HepG2 (cell line): Measurements from ENCODE around the gene RAD54L. TPM values are rescaled to one million over a fixed set of nuclear protein-coding genes. Genes with fewer than 3 reads are reported as not detected.
A peak's percentile ranks its signal among the peaks of the same experiment; 100 is the strongest.

Experiments
- ARNTL ChIP-seq: sonication (generic); formaldehyde crosslinking; IDR thresholded peaks from 2 replicates; pipeline ENCODE4 v1.4.0; 2020; ENCODE audit warnings: mild to moderate bottlenecking, missing genetic modification reagents
- ATF7 ChIP-seq, 2 experiments: fragments of 450-650 bp in 1 of 2; sonication (generic) in 1 of 2; formaldehyde crosslinking in 1 of 2; IDR thresholded peaks; 2 replicates each; pipeline versions ENCODE4 v1.4.0 to v1.6.1; 2016 to 2020; ENCODE audit warnings: antibody characterized with exemption in 1 of 2, mild to moderate bottlenecking in 1 of 2, missing genetic modification reagents in 1 of 2
- CBX2 ChIP-seq, 2 experiments: fragments of 200-600 bp in 1 of 2; sonication (generic); formaldehyde crosslinking in 1 of 2; IDR thresholded peaks; 2 replicates each; pipeline versions ENCODE4 v1.7.0 to v1.8.1; 2018 to 2022; ENCODE audit warnings: low read depth in 2 of 2, low read length in 1 of 2, mild to moderate bottlenecking in 1 of 2, missing genetic modification reagents in 1 of 2
- FOXK2 ChIP-seq: fragments of 450-650 bp; IDR thresholded peaks from 2 replicates; pipeline ENCODE4 v1.6.1; 2016
- HDAC6 ChIP-seq: fragments of 200-600 bp; sonication (generic); IDR thresholded peaks from 2 replicates; pipeline ENCODE4 v1.7.0; 2017; ENCODE audit warnings: mild to moderate bottlenecking, antibody characterized with exemption, low read length, low read depth
- IKZF1 ChIP-seq: fragments of 450-650 bp; IDR thresholded peaks from 2 replicates; pipeline ENCODE4 v1.7.1; 2016
- KDM5B ChIP-seq: sonication (generic); formaldehyde crosslinking; IDR thresholded peaks from 2 replicates; pipeline ENCODE4 v1.4.0; 2020; ENCODE audit warnings: missing genetic modification reagents, mild to moderate bottlenecking, borderline replicate concordance
- MIER3 ChIP-seq: IDR thresholded peaks from 2 replicates; pipeline ENCODE4 v1.6.1; 2016; ENCODE audit warnings: missing compliant biosample characterization, borderline replicate concordance
- NBN ChIP-seq: fragments of 450-650 bp; conservative IDR thresholded peaks from 2 replicates; pipeline ENCODE4 v1.6.1; 2017
- NCOR1 ChIP-seq: fragments of 200-600 bp; sonication (generic); IDR thresholded peaks from 2 replicates; pipeline ENCODE4 v1.7.0; 2017; ENCODE audit warnings: antibody characterized with exemption, low read length, borderline replicate concordance
- NFE2L2 ChIP-seq: fragments of 150-350 bp; IDR thresholded peaks from 2 replicates; pipeline ENCODE4 v1.6.1; 2014; ENCODE audit warnings: low read length
- NONO ChIP-seq, 2 experiments: fragments of 450-650 bp in 1 of 2; sonication (generic) in 1 of 2; formaldehyde crosslinking in 1 of 2; IDR thresholded peaks in 1 of 2; conservative IDR thresholded peaks in 1 of 2; 2 replicates each; pipeline versions ENCODE4 v1.6.1 to v1.8.0; 2017 to 2022; ENCODE audit warnings: mild to moderate bottlenecking in 1 of 2, missing genetic modification reagents in 1 of 2, moderate library complexity in 1 of 2
- RBM22 ChIP-seq: fragments of 200-400 bp; formaldehyde crosslinking; optimal IDR thresholded peaks from 2 replicates; pipeline ENCODE3; 2017; ENCODE audit warnings: mild to moderate bottlenecking, low read length, moderate library complexity
- SAFB2 ChIP-seq: sonication (generic); formaldehyde crosslinking; IDR thresholded peaks from 2 replicates; pipeline ENCODE4 v1.5.1; 2020; ENCODE audit warnings: missing genetic modification reagents, low read depth, mild to moderate bottlenecking, borderline replicate concordance
- SAP130 ChIP-seq: IDR thresholded peaks from 2 replicates; pipeline ENCODE4 v1.6.1; 2016; ENCODE audit warnings: low read depth
- SIX1 ChIP-seq: sonication (generic); formaldehyde crosslinking; IDR thresholded peaks from 2 replicates; pipeline ENCODE4 v1.4.0; 2020; ENCODE audit warnings: missing genetic modification reagents, borderline replicate concordance
- TBX2 ChIP-seq: sonication (generic); formaldehyde crosslinking; IDR thresholded peaks from 2 replicates; pipeline ENCODE4 v1.5.0; 2020; ENCODE audit warnings: missing genetic modification reagents, mild to moderate bottlenecking, borderline replicate concordance
- TEAD3 ChIP-seq: optimal IDR thresholded peaks from 2 replicates; pipeline ENCODE3; 2016; ENCODE audit warnings: borderline replicate concordance
- ZNF451 ChIP-seq: sonication (generic); formaldehyde crosslinking; IDR thresholded peaks from 2 replicates; pipeline ENCODE4 v1.5.0; 2020; ENCODE audit warnings: mild to moderate bottlenecking, missing genetic modification reagents
- ZNF468 ChIP-seq: sonication (generic); formaldehyde crosslinking; IDR thresholded peaks from 2 replicates; pipeline ENCODE4 v1.8.0; 2022; ENCODE audit warnings: mild to moderate bottlenecking, moderate library complexity, missing genetic modification reagents
- ZNF83 ChIP-seq: sonication (generic); formaldehyde crosslinking; IDR thresholded peaks from 2 replicates; pipeline ENCODE4 v1.4.0; 2020; ENCODE audit warnings: missing genetic modification reagents, mild to moderate bottlenecking, borderline replicate concordance
- ZNF878 ChIP-seq: sonication (generic); formaldehyde crosslinking; IDR thresholded peaks from 2 replicates; pipeline ENCODE4 v1.8.1; 2023; ENCODE audit warnings: mild to moderate bottlenecking, missing genetic modification reagents, moderate library complexity
- polyA plus RNA-seq, 8 experiments: library from polyadenylated mRNA; depleted of rRNA in 3 of 8; stranded (reverse) in 7 of 8; unstranded in 1 of 8; fragments of >200 nt; fragmentation: Illumina TruSeq in 4 of 8; extraction: Trizol in 4 of 8; gene quantifications; 2 replicates each; pipeline versions ENCODE4 v1.2.1 to v1.2.3, GENCODE V29; 2011 to 2016; ENCODE audit warnings: low read depth in 4 of 8, missing spikeins in 1 of 8, mixed read lengths in 1 of 8; ENCODE audit not compliant: insufficient read depth in 1 of 8
- total RNA-seq, 5 experiments: library from RNA; depleted of rRNA; stranded (reverse); fragments of >200 nt; fragmentation: Illumina TruSeq; extraction: Trizol; gene quantifications; 2 replicates each; pipeline ENCODE4 v1.2.3, GENCODE V29; 2016; ENCODE audit warnings: low read depth in 1 of 5
- TF ChIP-seq, protein P1 (sequence below): sonication (generic); formaldehyde crosslinking; IDR thresholded peaks from 2 replicates; pipeline ENCODE4 v1.5.1; 2020; ENCODE audit warnings: mild to moderate bottlenecking, missing genetic modification reagents, moderate library complexity
- TF ChIP-seq, protein P2 (sequence below): sonication (generic); formaldehyde crosslinking; IDR thresholded peaks from 2 replicates; pipeline ENCODE4 v1.4.0; 2020; ENCODE audit warnings: missing genetic modification reagents

The RAD54L gene
- total and polyA plus RNA-seq, 2 of the 13 experiments (the other 11 are each of a cell fraction or from before 2014, with no cell fraction given): 10.2 to 30.0 TPM

- no peak for TF ChIP-seq ZNF468
- TF ChIP-seq CBX2 (IDR thresholded peaks at IDR 0.05; ENCODE audit: low read depth, low read length): no peak
- no peak for TF ChIP-seq CBX2 (CRISPR knock-in tag; IDR thresholded peaks at IDR 0.05; ENCODE audit: low read depth)
- peak; percentile 84 for TF ChIP-seq ATF7 (IDR thresholded peaks at IDR 0.05)
- TF ChIP-seq ATF7 (CRISPR knock-in tag; IDR thresholded peaks at IDR 0.05): peak; percentile 23; the same call in 1 of the 2 replicates
- TF ChIP-seq ZNF451 (CRISPR knock-in tag): peak; percentile 27; the same call in 1 of the 2 replicates
- no peak; the same call in 1 of the 2 replicates for TF ChIP-seq NCOR1
- TF ChIP-seq NBN: no peak
- peak; percentile 91 for TF ChIP-seq SAP130 (CRISPR knock-in tag)
- no peak for TF ChIP-seq TEAD3 (CRISPR knock-in tag)
- 0 out of 2 replicates have a peak, but pooled peaks have one; percentile 20 for TF ChIP-seq MIER3
- no peak for TF ChIP-seq SIX1 (CRISPR knock-in tag)
- no peak for TF ChIP-seq NONO (IDR thresholded peaks at IDR 0.05)
- peak; percentile 34; the same call in 1 of the 2 replicates for TF ChIP-seq NONO (CRISPR knock-in tag; conservative IDR thresholded peaks at IDR 0.05)
- TF ChIP-seq ARNTL (CRISPR knock-in tag): no peak
- TF ChIP-seq IKZF1: no peak
- TF ChIP-seq ZNF878 (CRISPR knock-in tag): no peak
- peak; percentile 99 for TF ChIP-seq FOXK2
- TF ChIP-seq SAFB2 (CRISPR knock-in tag): peak; percentile 47; the same call in 1 of the 2 replicates
- TF ChIP-seq, protein P1, sequence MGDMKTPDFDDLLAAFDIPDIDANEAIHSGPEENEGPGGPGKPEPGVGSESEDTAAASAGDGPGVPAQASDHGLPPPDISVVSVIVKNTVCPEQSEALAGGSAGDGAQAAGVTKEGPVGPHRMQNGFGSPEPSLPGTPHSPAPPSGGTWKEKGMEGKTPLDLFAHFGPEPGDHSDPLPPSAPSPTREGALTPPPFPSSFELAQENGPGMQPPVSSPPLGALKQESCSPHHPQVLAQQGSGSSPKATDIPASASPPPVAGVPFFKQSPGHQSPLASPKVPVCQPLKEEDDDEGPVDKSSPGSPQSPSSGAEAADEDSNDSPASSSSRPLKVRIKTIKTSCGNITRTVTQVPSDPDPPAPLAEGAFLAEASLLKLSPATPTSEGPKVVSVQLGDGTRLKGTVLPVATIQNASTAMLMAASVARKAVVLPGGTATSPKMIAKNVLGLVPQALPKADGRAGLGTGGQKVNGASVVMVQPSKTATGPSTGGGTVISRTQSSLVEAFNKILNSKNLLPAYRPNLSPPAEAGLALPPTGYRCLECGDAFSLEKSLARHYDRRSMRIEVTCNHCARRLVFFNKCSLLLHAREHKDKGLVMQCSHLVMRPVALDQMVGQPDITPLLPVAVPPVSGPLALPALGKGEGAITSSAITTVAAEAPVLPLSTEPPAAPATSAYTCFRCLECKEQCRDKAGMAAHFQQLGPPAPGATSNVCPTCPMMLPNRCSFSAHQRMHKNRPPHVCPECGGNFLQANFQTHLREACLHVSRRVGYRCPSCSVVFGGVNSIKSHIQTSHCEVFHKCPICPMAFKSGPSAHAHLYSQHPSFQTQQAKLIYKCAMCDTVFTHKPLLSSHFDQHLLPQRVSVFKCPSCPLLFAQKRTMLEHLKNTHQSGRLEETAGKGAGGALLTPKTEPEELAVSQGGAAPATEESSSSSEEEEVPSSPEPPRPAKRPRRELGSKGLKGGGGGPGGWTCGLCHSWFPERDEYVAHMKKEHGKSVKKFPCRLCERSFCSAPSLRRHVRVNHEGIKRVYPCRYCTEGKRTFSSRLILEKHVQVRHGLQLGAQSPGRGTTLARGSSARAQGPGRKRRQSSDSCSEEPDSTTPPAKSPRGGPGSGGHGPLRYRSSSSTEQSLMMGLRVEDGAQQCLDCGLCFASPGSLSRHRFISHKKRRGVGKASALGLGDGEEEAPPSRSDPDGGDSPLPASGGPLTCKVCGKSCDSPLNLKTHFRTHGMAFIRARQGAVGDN: peak; percentile 46
- no peak for TF ChIP-seq NFE2L2
- no peak for TF ChIP-seq HDAC6
- TF ChIP-seq, protein P2, sequence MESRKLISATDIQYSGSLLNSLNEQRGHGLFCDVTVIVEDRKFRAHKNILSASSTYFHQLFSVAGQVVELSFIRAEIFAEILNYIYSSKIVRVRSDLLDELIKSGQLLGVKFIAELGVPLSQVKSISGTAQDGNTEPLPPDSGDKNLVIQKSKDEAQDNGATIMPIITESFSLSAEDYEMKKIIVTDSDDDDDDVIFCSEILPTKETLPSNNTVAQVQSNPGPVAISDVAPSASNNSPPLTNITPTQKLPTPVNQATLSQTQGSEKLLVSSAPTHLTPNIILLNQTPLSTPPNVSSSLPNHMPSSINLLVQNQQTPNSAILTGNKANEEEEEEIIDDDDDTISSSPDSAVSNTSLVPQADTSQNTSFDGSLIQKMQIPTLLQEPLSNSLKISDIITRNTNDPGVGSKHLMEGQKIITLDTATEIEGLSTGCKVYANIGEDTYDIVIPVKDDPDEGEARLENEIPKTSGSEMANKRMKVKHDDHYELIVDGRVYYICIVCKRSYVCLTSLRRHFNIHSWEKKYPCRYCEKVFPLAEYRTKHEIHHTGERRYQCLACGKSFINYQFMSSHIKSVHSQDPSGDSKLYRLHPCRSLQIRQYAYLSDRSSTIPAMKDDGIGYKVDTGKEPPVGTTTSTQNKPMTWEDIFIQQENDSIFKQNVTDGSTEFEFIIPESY (CRISPR knock-in tag): peak; percentile 12; the same call in 1 of the 2 replicates
- peak; percentile 24; the same call in 1 of the 2 replicates for TF ChIP-seq TBX2 (CRISPR knock-in tag)
- 0 out of 2 replicates have a peak, but pooled peaks have one; percentile 41 for TF ChIP-seq ZNF83
- TF ChIP-seq RBM22: no peak
- no peak; the same call in none of the 2 replicates for TF ChIP-seq KDM5B (CRISPR knock-in tag)
Observed at GRCh38 chr1:46303038-46303871, 55.7 kb downstream of the RAD54L start, which contains the start of the genes LRRC41 and UQCRH (continued).
